GM12872 (cell line): ENCODE measurements around the gene FOSB.

Experiments
- TF ChIP-seq, protein P1 (sequence below): IDR thresholded peaks from 3 replicates; pipeline ENCODE4 v1.5.1; 2011; ENCODE audit warnings: low read depth, mild to moderate bottlenecking, low read length, moderate library complexity; ENCODE audit not compliant: insufficient read depth

FOSB gene

GRCh38 chr19:45473682-45474605 lies 6.1 kb downstream of the FOSB start:
- TF ChIP-seq, protein P1, sequence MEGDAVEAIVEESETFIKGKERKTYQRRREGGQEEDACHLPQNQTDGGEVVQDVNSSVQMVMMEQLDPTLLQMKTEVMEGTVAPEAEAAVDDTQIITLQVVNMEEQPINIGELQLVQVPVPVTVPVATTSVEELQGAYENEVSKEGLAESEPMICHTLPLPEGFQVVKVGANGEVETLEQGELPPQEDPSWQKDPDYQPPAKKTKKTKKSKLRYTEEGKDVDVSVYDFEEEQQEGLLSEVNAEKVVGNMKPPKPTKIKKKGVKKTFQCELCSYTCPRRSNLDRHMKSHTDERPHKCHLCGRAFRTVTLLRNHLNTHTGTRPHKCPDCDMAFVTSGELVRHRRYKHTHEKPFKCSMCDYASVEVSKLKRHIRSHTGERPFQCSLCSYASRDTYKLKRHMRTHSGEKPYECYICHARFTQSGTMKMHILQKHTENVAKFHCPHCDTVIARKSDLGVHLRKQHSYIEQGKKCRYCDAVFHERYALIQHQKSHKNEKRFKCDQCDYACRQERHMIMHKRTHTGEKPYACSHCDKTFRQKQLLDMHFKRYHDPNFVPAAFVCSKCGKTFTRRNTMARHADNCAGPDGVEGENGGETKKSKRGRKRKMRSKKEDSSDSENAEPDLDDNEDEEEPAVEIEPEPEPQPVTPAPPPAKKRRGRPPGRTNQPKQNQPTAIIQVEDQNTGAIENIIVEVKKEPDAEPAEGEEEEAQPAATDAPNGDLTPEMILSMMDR = no peak

GRCh38 chr19:45474606-45475521 lies 7.1 kb downstream of the FOSB start:
- TF ChIP-seq, protein P1 = no peak

DNA sequence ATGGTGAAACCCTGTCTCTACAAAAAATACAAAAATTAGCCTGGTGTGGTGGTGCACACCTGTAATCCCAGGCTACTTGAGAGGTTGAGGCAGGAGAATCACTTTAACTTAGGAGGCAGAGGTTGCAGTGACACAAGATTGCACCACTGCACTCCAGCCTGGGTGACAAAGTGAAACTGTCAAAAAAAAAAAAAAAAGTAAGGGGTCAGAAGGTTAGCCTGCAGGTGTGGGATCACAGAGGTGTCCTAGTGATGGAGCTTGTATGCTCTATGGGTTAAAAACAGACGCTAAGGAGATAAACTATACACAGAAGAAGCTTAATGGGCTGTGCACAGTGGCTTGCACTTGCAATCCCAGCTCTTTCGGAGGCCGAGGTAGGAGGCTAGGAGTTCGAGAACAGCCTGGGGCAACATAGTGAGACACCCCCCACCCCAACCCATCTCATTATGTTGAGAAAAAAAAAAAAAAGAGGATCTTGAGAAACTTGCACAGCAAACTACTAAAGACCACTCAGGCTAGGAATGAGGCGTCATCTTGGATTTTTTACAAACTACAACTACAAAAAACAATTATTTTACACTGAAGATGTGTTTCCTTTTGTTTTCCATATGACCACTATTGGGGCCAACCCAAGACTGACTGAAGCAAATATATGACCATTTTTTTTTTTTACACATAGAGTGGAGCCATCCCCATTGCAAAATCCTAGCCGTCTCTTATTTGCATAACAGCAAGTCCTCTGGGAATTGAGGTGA lies 7.9 kb downstream of the FOSB start:
- TF ChIP-seq, protein P1 = no peak

GRCh38 chr19:45476304-45476703 lies 8.5 kb downstream of the FOSB start:
- TF ChIP-seq, protein P1 = no peak

GRCh38 chr19:45477186-45477585 lies 9.4 kb downstream of the FOSB start:
- TF ChIP-seq, protein P1 = no peak

DNA sequence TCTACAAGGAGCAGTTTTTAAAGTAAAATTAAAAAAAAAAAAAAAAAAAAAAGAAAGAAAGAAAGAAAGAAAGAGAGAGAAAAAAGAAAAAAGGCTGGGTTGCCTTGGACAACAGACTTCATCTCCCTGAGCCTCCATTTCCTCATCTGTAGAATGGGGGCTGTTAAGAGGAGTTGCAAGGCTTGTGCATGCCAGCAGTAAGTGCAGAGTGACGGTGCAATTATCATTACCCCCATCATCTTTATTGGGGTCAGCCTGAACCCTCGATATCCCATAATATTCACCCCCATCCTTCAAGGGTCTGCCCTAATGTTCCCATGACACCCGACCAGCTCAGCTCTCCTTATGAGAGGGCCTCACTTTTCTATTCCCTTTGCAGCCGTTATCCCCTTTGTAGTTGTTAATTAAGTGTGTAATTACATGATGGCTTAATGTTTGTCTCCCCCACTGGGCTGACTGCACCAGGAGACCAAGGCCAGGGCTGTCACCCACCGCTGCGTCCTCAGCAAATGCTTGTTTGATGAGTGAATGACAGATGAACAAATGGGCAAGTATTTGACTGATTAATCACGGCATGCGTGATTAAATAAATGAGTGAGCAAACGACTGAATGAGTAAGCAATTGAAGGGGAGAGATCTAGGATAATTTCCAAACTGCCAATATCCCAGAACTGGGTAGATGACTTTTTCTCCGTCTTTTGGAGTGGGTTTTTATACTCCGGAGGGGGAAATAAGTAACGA lies 10.1 kb downstream of the FOSB start:
- TF ChIP-seq, protein P1 = no peak
